ENCODE measurements around the gene CCDC174.

CCDC174 gene

DNA sequence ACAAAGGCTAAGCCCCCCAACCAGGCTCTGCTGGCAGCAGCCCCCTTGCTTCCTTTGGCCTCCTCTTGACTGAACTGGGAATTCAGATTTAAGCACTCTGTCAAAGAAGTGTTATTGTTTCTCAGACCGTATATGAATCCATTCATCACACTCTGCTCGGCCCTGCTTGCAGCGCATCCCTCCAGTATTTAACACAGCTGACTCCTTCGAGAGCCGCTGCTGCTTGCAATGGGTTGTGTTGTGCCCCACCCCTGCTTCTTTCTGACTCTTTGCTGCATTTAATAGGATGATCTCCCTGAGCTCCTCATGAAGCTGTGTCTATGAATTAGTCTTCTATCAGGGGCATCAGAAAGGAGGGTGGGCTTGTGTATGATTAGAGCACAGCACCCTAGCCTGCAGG, 54.5 kb downstream of the CCDC174 start:
- DNase-seq, result no peak

DNA sequence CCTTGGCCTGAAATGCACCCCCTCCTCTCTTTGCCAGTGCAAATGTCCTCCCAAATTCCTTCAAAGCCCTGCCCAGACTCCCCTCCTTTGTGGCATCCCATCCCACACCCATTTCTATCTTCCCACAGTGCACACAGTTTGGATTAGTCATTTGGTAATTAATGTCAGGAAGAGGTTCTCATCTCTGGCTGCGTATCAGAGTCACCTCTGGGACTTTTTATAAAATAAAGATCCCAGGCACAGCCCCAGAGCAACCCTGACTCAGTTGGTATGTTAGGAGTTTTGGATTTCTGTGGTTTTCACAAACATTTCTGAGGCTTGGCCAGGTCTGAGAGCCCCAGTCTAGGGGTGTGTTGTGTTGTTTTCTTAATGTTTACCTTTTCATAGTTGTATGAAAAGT, 65.0 kb downstream of the CCDC174 start:
- no peak for DNase-seq

DNA sequence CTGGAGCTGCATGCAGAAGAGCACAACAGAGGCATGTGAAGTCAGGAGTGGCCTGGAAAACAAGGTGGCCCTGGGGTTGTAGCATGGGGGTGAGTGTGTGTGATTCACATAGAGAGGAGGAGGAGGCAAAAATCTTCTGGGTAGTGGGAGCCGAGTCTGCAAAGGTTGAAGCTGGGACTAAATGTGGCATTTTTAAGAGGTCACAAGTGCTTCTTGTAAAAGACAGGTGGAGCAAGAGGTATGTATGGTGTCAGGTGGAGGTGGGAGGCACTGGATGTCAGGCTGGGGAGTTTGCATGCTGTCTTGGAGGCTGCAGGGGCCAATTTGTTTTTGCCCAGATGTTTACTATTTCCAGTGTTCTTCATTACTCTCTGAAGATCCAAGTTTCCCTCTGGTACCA, 65.7 kb downstream of the CCDC174 start:
- no peak for DNase-seq

DNA sequence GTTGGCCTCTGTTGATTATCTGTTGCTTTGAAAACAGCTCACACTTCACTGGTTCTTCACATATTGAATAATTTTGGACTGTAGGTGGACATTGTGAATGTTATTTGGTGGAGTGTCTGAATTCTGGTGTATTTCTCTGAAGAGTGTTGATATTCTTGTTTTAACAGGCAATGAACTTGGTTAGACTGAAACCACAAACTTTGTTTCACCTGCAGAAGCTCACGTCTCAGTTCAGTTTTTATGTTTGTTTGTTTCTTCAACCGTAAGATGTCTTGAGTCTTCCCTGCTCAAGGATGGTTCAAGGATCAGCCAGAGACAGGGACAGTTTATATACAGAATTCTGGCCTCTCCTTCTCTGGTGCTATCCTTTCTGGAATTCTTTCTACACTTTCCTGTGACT, 67.0 kb downstream of the CCDC174 start:
- DNase-seq, result no peak

DNA sequence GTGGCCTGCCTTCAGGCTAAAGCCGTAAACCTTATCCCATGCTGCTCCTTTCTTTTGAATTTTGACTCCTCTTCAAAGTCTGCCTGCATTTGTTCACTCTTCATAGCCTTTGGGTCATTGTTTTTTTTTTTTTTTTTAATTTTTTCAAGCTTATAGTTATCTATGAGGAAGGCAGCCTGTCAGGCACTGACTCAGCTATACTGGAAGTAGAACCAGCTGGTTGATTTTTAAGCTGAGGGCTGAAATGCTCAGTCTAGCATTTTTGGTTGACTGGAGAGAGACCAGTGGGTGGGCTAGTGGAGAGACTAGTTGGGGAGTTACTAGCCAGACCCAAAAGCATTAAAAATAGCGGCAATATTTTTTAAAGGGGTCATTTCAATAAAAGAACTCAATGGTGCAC, 67.4 kb downstream of the CCDC174 start:
- no peak for DNase-seq

DNA sequence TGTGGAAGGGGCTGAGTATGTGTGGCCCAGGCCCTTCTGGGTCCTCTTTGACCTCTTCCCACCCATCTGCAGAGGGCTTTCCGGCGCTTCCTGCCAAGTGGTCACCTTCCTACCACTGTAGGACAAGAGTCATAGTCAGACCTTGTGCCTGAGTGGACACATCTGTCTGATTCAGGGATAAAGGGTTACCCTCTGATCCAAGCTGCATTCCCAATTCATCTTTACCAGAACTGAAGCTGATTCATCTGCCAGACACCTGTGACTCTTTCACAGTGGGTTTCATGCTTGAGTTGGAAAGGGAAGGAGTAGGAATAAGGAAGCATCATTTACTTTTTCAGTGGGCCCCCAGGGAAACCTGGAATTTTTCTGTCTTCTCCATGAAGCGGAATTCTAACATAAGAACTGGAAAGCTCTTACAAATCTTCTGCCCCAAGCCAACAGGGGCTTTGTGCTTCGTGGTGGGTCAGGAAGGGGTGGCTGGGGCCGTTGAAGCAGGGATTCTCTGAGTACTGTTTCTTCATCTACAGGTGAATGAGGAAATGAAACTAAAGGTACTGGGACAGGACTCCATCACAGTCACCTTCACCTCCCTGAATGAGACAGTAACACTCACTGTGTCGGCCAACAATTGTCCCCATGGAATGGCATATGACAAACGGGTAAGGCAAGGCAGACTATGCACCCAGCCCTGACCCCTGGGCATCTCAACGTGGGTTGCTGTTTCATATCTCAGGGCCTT, 69.7 kb downstream of the CCDC174 start:
- DNase-seq, result no peak

All from DMS 273 treated with DMSO at 0.1 percent for 48 hours (cell line).